Kidney (tissue), 14 donors: ENCODE data around the gene CD4. TPM values are rescaled to one million over a fixed set of nuclear protein-coding genes. Genes with fewer than 3 reads are reported as not detected.

Experiments
- DNase-seq, 5 donors: peaks; one replicate each; pipeline ENCODE4 v3.0.0-alpha.2; 2013 to 2020
- FAIRE-seq: peaks from 2 replicates; lab custom pipeline; 2012; peaks lifted over from hg19 to GRCh38; lab: Jason Lieb, UNC
- H3K27ac ChIP-seq, 2 donors: one replicate each; pipeline ENCODE4 v1.7.0; 2013; ENCODE audit warnings: low read depth in 2 of 2, low read length in 2 of 2, inconsistent platforms in 1 of 2
- H3K27me3 ChIP-seq: one replicate; pipeline ENCODE4 v1.7.1; 2013; ENCODE audit warnings: low read length, inconsistent platforms; ENCODE audit not compliant: control insufficient read depth, insufficient read depth
- H3K36me3 ChIP-seq, 3 donors: one replicate each; pipeline versions ENCODE4 v1.7.0 to v1.7.1; 2013; ENCODE audit warnings: low read length in 3 of 3, control low read depth in 1 of 3, inconsistent platforms in 1 of 3; ENCODE audit not compliant: insufficient read depth in 3 of 3, control insufficient read depth in 2 of 3
- H3K4me1 ChIP-seq, 3 donors: one replicate each; pipeline versions ENCODE4 v1.7.0 to v1.7.1; 2013; ENCODE audit warnings: low read length in 3 of 3, inconsistent platforms in 1 of 3, low read depth in 1 of 3; ENCODE audit not compliant: control insufficient read depth in 2 of 3, insufficient read depth in 2 of 3
- H3K4me3 ChIP-seq, 3 donors: one replicate each; pipeline versions ENCODE4 v1.7.0 to v1.8.1; 2013; ENCODE audit warnings: low read length in 3 of 3, control low read depth in 1 of 3, inconsistent platforms in 1 of 3
- H3K9ac ChIP-seq, 3 donors: one replicate each; pipeline versions ENCODE4 v1.7.0 to v1.7.1; 2013; ENCODE audit warnings: low read length in 3 of 3, control low read depth in 1 of 3, inconsistent platforms in 1 of 3
- H3K9me3 ChIP-seq, 3 donors: one replicate each; pipeline versions ENCODE4 v1.7.0 to v1.7.1; 2013; ENCODE audit warnings: low read length in 3 of 3, control low read depth in 1 of 3, inconsistent platforms in 1 of 3; ENCODE audit not compliant: control insufficient read depth in 2 of 3, insufficient read depth in 1 of 3
- intact Hi-C: fragments of 100-400 bp; cut with DNase I; formaldehyde crosslinking; loops from one replicate; pipeline ENCODE4 v1.11.1; 2022
- polyA plus RNA-seq: library from polyadenylated mRNA; stranded (reverse); fragments of 350-450 nt; fragmentation: Illumina TruSeq; extraction: RNeasy Lipid Tissue Mini Kit (QIAGEN cat#74804); gene quantifications from one replicate; pipeline ENCODE4 v1.2.3, GENCODE V29; 2014; ENCODE audit warnings: low read depth, low replicate concordance; ENCODE audit not compliant: insufficient read depth
- total RNA-seq: library from RNA; stranded (reverse); fragmentation: NEBNext Ultra II Directional; extraction: Animal tissue kit (Norgen Biotek cat#: 25700); gene quantifications from one replicate; pipeline ENCODE4 v1.2.1, GENCODE V29; 2021
- TF ChIP-seq, protein P1 (sequence below): IDR thresholded peaks from 3 replicates; pipeline ENCODE4 v1.5.1; 2012; ENCODE audit warnings: mild to moderate bottlenecking, moderate library complexity, borderline replicate concordance; ENCODE audit not compliant: insufficient read depth; ENCODE audit errors: extremely low read depth
- donor health status: control.
- donor health status: control.
- donor health status: control.
- donor health status: control.
- donor health status: control.
- donor health status: DM: yes; HTN: yes; CAD: no.
- donor health status: Normal renal cell carcinoma (clear cell type).

The CD4 gene
- total and polyA plus RNA-seq, 2 donors from 2014 or later, result 12.2 to 38.1 TPM

DNA sequence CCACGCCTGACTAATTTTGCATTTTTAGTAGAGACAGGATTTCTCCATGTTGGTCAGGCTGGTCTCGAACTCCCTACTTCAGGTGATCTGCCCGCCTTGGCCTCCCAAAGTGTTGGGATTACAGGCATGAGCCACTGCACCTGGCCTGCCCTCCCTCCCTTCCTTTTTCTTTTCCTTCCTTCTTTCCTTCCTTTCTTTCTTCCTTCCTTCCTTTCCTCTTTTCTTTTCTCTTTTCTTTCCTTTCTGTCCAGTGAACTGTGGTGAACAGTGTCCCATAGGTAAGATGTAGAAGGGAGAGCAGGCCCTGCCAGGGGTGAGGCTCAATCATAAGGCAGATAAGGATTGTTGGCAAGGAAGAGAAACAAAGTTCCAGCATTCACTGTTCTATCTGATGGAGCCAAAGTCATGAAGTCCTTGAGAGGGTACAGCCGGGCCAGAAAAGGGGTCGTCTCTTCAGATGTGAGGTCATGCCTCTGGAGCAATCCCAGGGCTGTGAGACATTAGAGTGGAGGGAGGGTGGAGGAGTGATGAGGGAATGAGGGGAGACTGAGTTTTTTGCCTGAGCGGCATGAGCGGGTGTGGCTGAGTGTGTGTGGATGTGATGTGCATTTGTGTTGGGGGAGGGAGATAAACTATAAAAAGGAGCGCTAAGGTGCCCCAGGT is 32.2 kb upstream of the CD4 start:
- peaks cover 0 to 2% (median 0%) of the 10 kb centered on the region in 3 donors for H3K36me3 ChIP-seq
- DNase-seq (no peak), FAIRE-seq (no peak)
- no peaks in the 10 kb centered on the region for H3K9me3 ChIP-seq
- TF ChIP-seq, protein P1, sequence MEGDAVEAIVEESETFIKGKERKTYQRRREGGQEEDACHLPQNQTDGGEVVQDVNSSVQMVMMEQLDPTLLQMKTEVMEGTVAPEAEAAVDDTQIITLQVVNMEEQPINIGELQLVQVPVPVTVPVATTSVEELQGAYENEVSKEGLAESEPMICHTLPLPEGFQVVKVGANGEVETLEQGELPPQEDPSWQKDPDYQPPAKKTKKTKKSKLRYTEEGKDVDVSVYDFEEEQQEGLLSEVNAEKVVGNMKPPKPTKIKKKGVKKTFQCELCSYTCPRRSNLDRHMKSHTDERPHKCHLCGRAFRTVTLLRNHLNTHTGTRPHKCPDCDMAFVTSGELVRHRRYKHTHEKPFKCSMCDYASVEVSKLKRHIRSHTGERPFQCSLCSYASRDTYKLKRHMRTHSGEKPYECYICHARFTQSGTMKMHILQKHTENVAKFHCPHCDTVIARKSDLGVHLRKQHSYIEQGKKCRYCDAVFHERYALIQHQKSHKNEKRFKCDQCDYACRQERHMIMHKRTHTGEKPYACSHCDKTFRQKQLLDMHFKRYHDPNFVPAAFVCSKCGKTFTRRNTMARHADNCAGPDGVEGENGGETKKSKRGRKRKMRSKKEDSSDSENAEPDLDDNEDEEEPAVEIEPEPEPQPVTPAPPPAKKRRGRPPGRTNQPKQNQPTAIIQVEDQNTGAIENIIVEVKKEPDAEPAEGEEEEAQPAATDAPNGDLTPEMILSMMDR, result no peak
- no peak overlapping the region for H3K27ac ChIP-seq
- intact Hi-C loops, result loop anchor here (10.0 kb wide), 1 partner anchor 68 kb away; the partner anchor contains the start of genes GPR162 and P3H3
- no peak overlapping the region for H3K9ac ChIP-seq
- no peak overlapping the region for H3K4me3 ChIP-seq
- H3K27me3 ChIP-seq, result no peaks in the 10 kb centered on the region
- H3K4me1 ChIP-seq, result peaks cover 5 to 11% (median 7%) of the 10 kb centered on the region in 3 donors

DNA sequence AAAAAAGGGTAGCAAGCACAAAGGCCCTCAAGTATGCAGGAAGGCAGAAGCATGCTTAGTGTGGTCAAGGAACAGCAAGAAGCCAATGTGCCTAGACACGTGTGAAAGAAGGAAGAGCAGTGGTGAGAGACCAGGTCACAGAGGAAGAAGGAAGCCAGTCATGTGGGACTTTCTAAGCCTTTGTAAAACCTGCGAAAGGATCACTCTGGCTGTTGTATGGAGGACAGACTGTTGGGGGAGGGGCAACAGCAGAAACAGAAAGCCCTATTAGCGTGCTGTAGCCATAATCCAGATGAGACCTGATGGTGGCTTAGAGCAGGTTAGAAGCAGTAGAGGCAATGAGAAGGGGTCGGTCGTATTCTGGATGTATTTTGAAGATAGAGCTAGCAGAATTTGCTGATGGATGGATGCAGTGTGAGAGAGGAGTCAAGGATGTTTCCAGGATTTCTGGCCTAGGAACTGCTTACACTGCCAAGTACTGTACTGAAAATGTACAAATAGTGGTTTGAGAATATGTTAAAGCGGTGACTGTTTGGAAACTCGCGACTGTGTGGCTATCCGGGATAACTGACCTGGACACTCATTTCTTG is 30.7 kb upstream of the CD4 start:
- H3K4me1 ChIP-seq, result peaks cover 7 to 14% (median 7%) of the 10 kb centered on the region in 3 donors
- no peak overlapping the region for H3K27ac ChIP-seq
- no peak for DNase-seq
- H3K9me3 ChIP-seq, result no peaks in the 10 kb centered on the region
- H3K36me3 ChIP-seq, result no peaks in the 10 kb centered on the region
- TF ChIP-seq, protein P1, result no peak
- no peak overlapping the region for H3K9ac ChIP-seq
- no peak for FAIRE-seq
- H3K4me3 ChIP-seq, result no peak overlapping the region
- H3K27me3 ChIP-seq, result no peaks in the 10 kb centered on the region
- intact Hi-C loops, result loop anchor here (10.0 kb wide), 1 partner anchor 66 kb away; the partner anchor contains the start of genes GPR162 and P3H3

DNA sequence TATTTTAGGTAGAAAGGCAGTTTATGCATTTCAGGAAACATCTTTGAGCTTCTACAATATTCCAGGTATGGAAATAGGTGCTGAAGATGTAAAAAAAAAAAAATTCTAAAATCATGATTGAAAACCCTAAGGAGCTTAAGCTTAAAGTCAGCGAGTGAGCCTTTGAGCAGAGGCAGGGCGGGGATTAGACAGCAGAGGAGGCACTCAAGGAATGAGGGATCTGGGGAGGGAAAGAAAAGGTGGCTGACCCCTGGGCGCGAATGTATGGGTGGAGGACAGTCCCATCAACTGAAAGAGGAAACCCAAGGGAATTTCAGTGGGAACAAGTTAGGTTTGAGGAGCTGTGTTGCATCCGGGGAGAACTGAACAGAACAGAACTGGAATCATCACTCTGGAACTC is 29.6 kb upstream of the CD4 start:
- intact Hi-C loops, result loop anchor here (10.0 kb wide), 1 partner anchor 65 kb away; the partner anchor contains the start of genes GPR162 and P3H3
- Histone ChIP-seq H3K4me1 (peaks cover 2 to 11% (median 7%) of the 10 kb centered on the region in 3 donors), H3K27ac (no peak overlapping the region), H3K36me3 (no peaks in the 10 kb centered on the region), H3K4me3 (no peak overlapping the region), H3K9me3 (no peaks in the 10 kb centered on the region), H3K27me3 (no peaks in the 10 kb centered on the region), H3K9ac (no peak overlapping the region)
- no peak for DNase-seq
- FAIRE-seq, result no peak
- TF ChIP-seq, protein P1, result no peak
